GM18519 (cell line): Measurements from ENCODE around the gene WBP4.
A peak's percentile ranks its signal among the peaks of the same experiment; 100 is the strongest.
"Not testable (repeated sequence)": the region's sequence is repeated elsewhere in the genome, so short reads cannot be mapped to it uniquely, and the experiment has no call there.

Experiments used
- ATAC-seq: cut with Tn5 transposase; IDR thresholded peaks from one replicate; pipeline ENCODE4 v1.9.1; 2021; ENCODE audit warnings: mild to moderate bottlenecking, moderate library complexity; ENCODE audit not compliant: unreplicated experiment, low FRiP score

Gene WBP4

GRCh38 chr13:41075034-41075433 lies 13.7 kb downstream of the WBP4 start:
- no peak for ATAC-seq

GRCh38 chr13:41075485-41075884 lies 14.2 kb downstream of the WBP4 start:
- no peak for ATAC-seq

GRCh38 chr13:41077475-41077874 lies 16.2 kb downstream of the WBP4 start:
- no peak for ATAC-seq

- no peak for ATAC-seq
Measured at GRCh38 chr13:41079725-41080124, 18.4 kb downstream of the WBP4 start.

GRCh38 chr13:41085961-41086585 lies 24.8 kb downstream of the WBP4 start:
- ATAC-seq: no peak

- ATAC-seq: not testable (repeated sequence)
Measured at GRCh38 chr13:41095681-41096080, 34.4 kb downstream of the WBP4 start.

GRCh38 chr13:41098761-41099160 lies 37.5 kb downstream of the WBP4 start:
- ATAC-seq: no peak

- ATAC-seq: no peak
Measured at GRCh38 chr13:41099986-41100385, 38.7 kb downstream of the WBP4 start.

GRCh38 chr13:41107104-41107571 lies 45.8 kb downstream of the WBP4 start:
- ATAC-seq: no peak

GRCh38 chr13:41107584-41108014 lies 46.3 kb downstream of the WBP4 start:
- ATAC-seq: no peak

GRCh38 chr13:41111454-41111853 lies 50.1 kb downstream of the WBP4 start:
- no peak for ATAC-seq

GRCh38 chr13:41117869-41118268 lies 56.6 kb downstream of the WBP4 start:
- no peak for ATAC-seq

GRCh38 chr13:41122838-41123237 lies 61.5 kb downstream of the WBP4 start:
- no peak for ATAC-seq

GRCh38 chr13:41127701-41128100 lies 66.4 kb downstream of the WBP4 start:
- no peak for ATAC-seq

GRCh38 chr13:41130356-41130755 lies 69.0 kb downstream of the WBP4 start:
- ATAC-seq: no peak

- not testable (repeated sequence) for ATAC-seq
Measured at GRCh38 chr13:41131189-41131588, 69.9 kb downstream of the WBP4 start.

- ATAC-seq: not testable (repeated sequence)
Measured at GRCh38 chr13:41131660-41132511, 70.6 kb downstream of the WBP4 start.

- peak; percentile 96 for ATAC-seq
Measured at GRCh38 chr13:41132512-41133152, 71.3 kb downstream of the WBP4 start, which contains the start of gene KBTBD6. Gene KBTBD6, minus strand, starts transcription at chr13:41132802. Its CDS starts 291 bp downstream, at chr13:41132511.
